Keratinocyte (primary cell): ENCODE measurements around the gene FGF11.

Experiments used
- CTCF ChIP-seq, 3 experiments: IDR thresholded peaks in 1 of 3; conservative IDR thresholded peaks in 1 of 3; optimal IDR thresholded peaks in 1 of 3; 2 replicates in 2 of 3; 3 replicates in 1 of 3; pipeline versions ENCODE3 to v1.5.1; 2011; ENCODE audit warnings: low read length in 3 of 3, mild to moderate bottlenecking in 3 of 3, moderate library complexity in 2 of 3, control low read depth in 1 of 3, inconsistent platforms in 1 of 3; ENCODE audit not compliant: insufficient read depth in 2 of 3; ENCODE audit errors: extremely low read depth in 1 of 3
- EZH2 ChIP-seq: IDR thresholded peaks from one replicate; pipeline ENCODE4 v1.6.1; 2012; ENCODE audit warnings: inconsistent platforms, mild to moderate bottlenecking, low read length, moderate library complexity

DNA sequence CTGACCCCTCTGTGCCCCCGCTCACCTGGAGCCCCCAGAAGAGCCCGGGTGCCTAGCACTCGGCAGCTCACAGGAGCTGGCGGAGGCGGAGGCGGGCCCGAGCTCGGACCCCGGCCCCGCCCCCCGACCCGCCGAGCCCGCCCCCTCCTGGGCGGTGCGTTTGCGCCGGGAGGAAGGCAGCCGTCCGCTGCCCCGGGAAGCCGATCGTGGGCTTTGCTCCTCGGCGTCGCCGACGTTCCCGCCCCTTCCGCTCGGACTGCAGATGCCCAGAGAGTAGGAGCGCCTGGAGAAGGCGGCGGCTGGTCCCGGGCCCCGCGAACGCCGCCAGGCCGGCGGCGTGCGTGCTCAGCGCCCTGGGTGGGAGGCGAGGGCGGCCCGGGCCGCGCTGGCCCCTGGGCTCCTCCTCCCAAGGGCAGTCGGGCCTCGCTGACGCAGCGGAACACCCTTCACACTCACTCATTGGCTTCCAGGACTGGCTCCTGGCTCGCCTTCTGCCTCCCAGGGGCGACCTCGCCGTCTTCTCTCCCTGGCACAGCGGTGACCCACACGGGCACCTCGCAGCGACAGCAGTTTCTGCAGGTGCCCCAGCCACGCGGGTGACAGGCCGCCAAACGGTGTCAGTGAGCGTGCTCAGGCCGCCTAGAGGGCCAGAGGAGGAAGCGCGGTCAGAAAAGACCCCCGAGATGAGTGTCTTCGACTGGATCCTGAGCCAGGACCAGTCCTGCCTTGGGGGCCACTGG is 44.7 kb upstream of the FGF11 start, which contains the start of gene PLSCR3:
- TF ChIP-seq CTCF (optimal IDR thresholded peaks at IDR 0.05 in 1 of 3, IDR thresholded peaks at IDR 0.05 in 1 of 3, conservative IDR thresholded peaks at IDR 0.05 in 1 of 3; ENCODE audit: extremely low read depth in 1 of 3, insufficient read depth in 2 of 3, low read length in 3 of 3) = peak; percentile 10 to 49 (median 15)
- TF ChIP-seq EZH2 = no peak
